ENCODE measurements around the gene PPFIA2. TPM values are rescaled to one million over a fixed set of nuclear protein-coding genes. Genes with fewer than 3 reads are reported as not detected.
"Not testable (repeated sequence)": the region's sequence is repeated elsewhere in the genome, so short reads cannot be mapped to it uniquely, and the experiment has no call there.

PPFIA2 gene
- total RNA-seq, 6 experiments from 2014 or later = 0.12 to 1.2 (median 0.56) TPM; not detected in 2

GRCh38 chr12:81212996-81213696, 546.0 kb downstream of the PPFIA2 start:
- Histone ChIP-seq H3K9me3 (no peaks in the 10 kb centered on the region), H3K4me1 (peaks cover 0 to 18% (median 5%) of the 10 kb centered on the region in 4 donors), H3K27me3 (no peaks in the 10 kb centered on the region), H3K36me3 (no peaks in the 10 kb centered on the region), H3K4me3 (no peak overlapping the region), H3K27ac (no peak overlapping the region)
- intact Hi-C loops (cut with DNase I) = no loop called here
- DNase-seq = no peak
- TF ChIP-seq POLR2A (IDR thresholded peaks at IDR 0.05) = no peak
- no peak for TF ChIP-seq CTCF (IDR thresholded peaks at IDR 0.05)
- WGBS (ENCODE audit: insufficient coverage, low coverage, low lambda C conversion rate, missing lambda C conversion rate) = 77% methylated on average over 4 of the region's 4 CpGs
- ATAC-seq = no peak

GRCh38 chr12:81211306-81211705, 547.8 kb downstream of the PPFIA2 start:
- H3K27ac ChIP-seq = no peak overlapping the region
- intact Hi-C loops (cut with DNase I) = no loop called here
- no peak for DNase-seq
- no peak overlapping the region for H3K4me3 ChIP-seq
- no peaks in the 10 kb centered on the region for H3K36me3 ChIP-seq
- H3K27me3 ChIP-seq = no peaks in the 10 kb centered on the region
- peaks cover 0 to 18% (median 5%) of the 10 kb centered on the region in 4 donors for H3K4me1 ChIP-seq
- ATAC-seq = no peak
- no peaks in the 10 kb centered on the region for H3K9me3 ChIP-seq
- TF ChIP-seq POLR2A (IDR thresholded peaks at IDR 0.05) (no peak), CTCF (IDR thresholded peaks at IDR 0.05) (no peak)
- 92% methylated on average over 1 of the region's 1 CpG for WGBS (ENCODE audit: insufficient coverage, low coverage, low lambda C conversion rate, missing lambda C conversion rate)

GRCh38 chr12:81209772-81210225, 549.4 kb downstream of the PPFIA2 start:
- intact Hi-C loops (cut with DNase I); H3K9me3 ChIP-seq; H3K36me3 ChIP-seq; H3K27me3 ChIP-seq; H3K4me3 ChIP-seq: not testable (repeated sequence)
- ATAC-seq (peak; percentile 47 to 87 (median 70)), DNase-seq (peak in 1 of 3 donors; percentile 42)
- peaks cover 0 to 18% (median 5%) of the 10 kb centered on the region in 4 donors for H3K4me1 ChIP-seq
- H3K27ac ChIP-seq = peak overlapping the region in 2 of 3 donors; percentile 38 to 59
- WGBS (ENCODE audit: insufficient coverage, low coverage, low lambda C conversion rate, missing lambda C conversion rate) = 75% methylated on average over 2 of the region's 2 CpGs

GRCh38 chr12:81209012-81209411, 550.1 kb downstream of the PPFIA2 start:
- Histone ChIP-seq H3K4me3 (no peak overlapping the region), H3K27me3 (no peaks in the 10 kb centered on the region), H3K36me3 (no peaks in the 10 kb centered on the region), H3K9me3 (no peaks in the 10 kb centered on the region), H3K27ac (peak overlapping the region in 2 of 3 donors; percentile 38 to 59), H3K4me1 (peaks cover 0 to 18% (median 5%) of the 10 kb centered on the region in 4 donors)
- intact Hi-C loops (cut with DNase I) = no loop called here
- TF ChIP-seq CTCF (IDR thresholded peaks at IDR 0.05) (no peak), POLR2A (IDR thresholded peaks at IDR 0.05) (no peak)
- DNase-seq (no peak), ATAC-seq (peak; percentile 78 to 92 (median 86))

- Histone ChIP-seq H3K9me3 (no peaks in the 10 kb centered on the region), H3K27ac (peak overlapping the region in 1 of 3 donors; percentile 59), H3K4me1 (peaks cover 0 to 18% (median 5%) of the 10 kb centered on the region in 4 donors), H3K4me3 (no peak overlapping the region), H3K36me3 (no peaks in the 10 kb centered on the region), H3K27me3 (no peaks in the 10 kb centered on the region)
- intact Hi-C loops (cut with DNase I) = no loop called here
- 64% methylated on average over 9 of the region's 9 CpGs for WGBS (ENCODE audit: insufficient coverage, low coverage, low lambda C conversion rate, missing lambda C conversion rate)
- no peak for ATAC-seq
- TF ChIP-seq CTCF (IDR thresholded peaks at IDR 0.05) (no peak), POLR2A (IDR thresholded peaks at IDR 0.05) (no peak)
- DNase-seq = no peak
Observed at GRCh38 chr12:81208187-81208911, 550.8 kb downstream of the PPFIA2 start.
